ENCODE results near the gene ORC2.
"Not testable (repeated sequence)": the region's sequence is repeated elsewhere in the genome, so short reads cannot be mapped to it uniquely, and the experiment has no call there.

The ORC2 gene

GRCh38 chr2:200993097-200993496 lies 29.6 kb upstream of the ORC2 start:
- TF ChIP-seq CTCF (IDR thresholded peaks at IDR 0.05; ENCODE audit: low read depth, low read length, missing control alignments), result no peak
- H3K36me3 ChIP-seq (replicated peaks), result peaks cover 12% of the 10 kb centered on the region
- DNase-seq, result no peak

GRCh38 chr2:200987137-200987536 lies 23.7 kb upstream of the ORC2 start:
- DNase-seq, result no peak
- in situ Hi-C loops (cut with HindIII; ENCODE audit: low pct_ligation_motif_present, low sequenced_read_pairs), result no loop called here
- Histone ChIP-seq H3K27ac (no peak overlapping the region), H3K4me3 (ENCODE audit: low read depth, low read length) (no peak overlapping the region), H3K36me3 (replicated peaks) (peaks cover 25% of the 10 kb centered on the region), H3K27me3 (replicated peaks) (no peaks in the 10 kb centered on the region)
- TF ChIP-seq CTCF (IDR thresholded peaks at IDR 0.05; ENCODE audit: low read depth, low read length, missing control alignments), result no peak

More at GRCh38 chr2:200993097-200993496, 29.6 kb upstream of the ORC2 start:
- no peak overlapping the region for H3K27ac ChIP-seq
- no peaks in the 10 kb centered on the region for H3K27me3 ChIP-seq (replicated peaks)
- in situ Hi-C loops (cut with HindIII; ENCODE audit: low pct_ligation_motif_present, low sequenced_read_pairs), result no loop called here
- no peak overlapping the region for H3K4me3 ChIP-seq (ENCODE audit: low read depth, low read length)

- no peak for TF ChIP-seq CTCF (IDR thresholded peaks at IDR 0.05; ENCODE audit: low read depth, low read length, missing control alignments)
- no peaks in the 10 kb centered on the region for H3K27me3 ChIP-seq (replicated peaks)
- in situ Hi-C loops (cut with HindIII; ENCODE audit: low pct_ligation_motif_present, low sequenced_read_pairs), result no loop called here
- peaks cover 30% of the 10 kb centered on the region for H3K36me3 ChIP-seq (replicated peaks)
- H3K27ac ChIP-seq, result no peak overlapping the region
- DNase-seq, result peak; percentile 30
- no peak overlapping the region for H3K4me3 ChIP-seq (ENCODE audit: low read depth, low read length)
Observed at GRCh38 chr2:200985799-200986198, 22.3 kb upstream of the ORC2 start.

- DNase-seq, result no peak
- in situ Hi-C loops (cut with HindIII; ENCODE audit: low pct_ligation_motif_present, low sequenced_read_pairs), result no loop called here
- Histone ChIP-seq H3K27ac (no peak overlapping the region), H3K36me3 (replicated peaks) (peaks cover 18% of the 10 kb centered on the region), H3K27me3 (replicated peaks) (no peaks in the 10 kb centered on the region), H3K4me3 (ENCODE audit: low read depth, low read length) (no peak overlapping the region)
- TF ChIP-seq CTCF (IDR thresholded peaks at IDR 0.05; ENCODE audit: low read depth, low read length, missing control alignments), result no peak
Observed at GRCh38 chr2:200976710-200977109, 13.2 kb upstream of the ORC2 start.

GRCh38 chr2:200975672-200976071 lies 12.2 kb upstream of the ORC2 start:
- TF ChIP-seq CTCF (IDR thresholded peaks at IDR 0.05; ENCODE audit: low read depth, low read length, missing control alignments), result no peak
- Histone ChIP-seq H3K4me3 (ENCODE audit: low read depth, low read length) (no peak overlapping the region), H3K27ac (no peak overlapping the region), H3K27me3 (replicated peaks) (no peaks in the 10 kb centered on the region), H3K36me3 (replicated peaks) (peaks cover 9% of the 10 kb centered on the region)
- DNase-seq, result no peak
- in situ Hi-C loops (cut with HindIII; ENCODE audit: low pct_ligation_motif_present, low sequenced_read_pairs), result no loop called here

GRCh38 chr2:200970057-200970456 lies 6.6 kb upstream of the ORC2 start:
- in situ Hi-C loops (cut with HindIII; ENCODE audit: low pct_ligation_motif_present, low sequenced_read_pairs); DNase-seq; H3K4me3 ChIP-seq (ENCODE audit: low read depth, low read length); H3K27me3 ChIP-seq (replicated peaks); H3K36me3 ChIP-seq (replicated peaks); H3K27ac ChIP-seq: not testable (repeated sequence)
